HUES48 (cell line): ENCODE results near the gene CTPS1.

Source experiments
- H3K27ac ChIP-seq: one replicate; pipeline ENCODE4 v1.7.0; 2013; ENCODE audit warnings: low read depth, low read length, inconsistent platforms
- H3K27me3 ChIP-seq: 2 replicates; pipeline ENCODE4 v1.6.1; 2013; ENCODE audit warnings: mild to moderate bottlenecking, low read length; ENCODE audit not compliant: control insufficient read depth, insufficient read depth
- H3K36me3 ChIP-seq: 2 replicates; pipeline ENCODE4 v1.6.1; 2013; ENCODE audit warnings: low read length; ENCODE audit not compliant: control insufficient read depth, insufficient read depth
- H3K4me1 ChIP-seq: 2 replicates; pipeline ENCODE4 v1.6.1; 2013; ENCODE audit warnings: mild to moderate bottlenecking, low read length; ENCODE audit not compliant: control insufficient read depth, insufficient read depth
- H3K4me3 ChIP-seq: 2 replicates; pipeline ENCODE4 v1.5.1; 2013; ENCODE audit warnings: mild to moderate bottlenecking, low read depth, low read length
- H3K9ac ChIP-seq: 2 replicates; pipeline ENCODE4 v1.6.1; 2013; ENCODE audit warnings: mild to moderate bottlenecking, low read depth, low read length, moderate library complexity
- H3K9me3 ChIP-seq: 2 replicates; pipeline ENCODE4 v1.6.1; 2013; ENCODE audit warnings: low read length; ENCODE audit not compliant: control insufficient read depth, insufficient read depth

The CTPS1 gene

GRCh38 chr1:41025979-41026819 is 46.7 kb downstream of the CTPS1 start:
- Histone ChIP-seq H3K27me3 (peaks cover 14% of the 10 kb centered on the region; the same call in 1 of the 2 replicates), H3K9me3 (no peaks in the 10 kb centered on the region), H3K9ac (no peak overlapping the region), H3K27ac (no peak overlapping the region), H3K36me3 (peaks cover 18% of the 10 kb centered on the region; the same call in 1 of the 2 replicates), H3K4me3 (no peak overlapping the region), H3K4me1 (peaks cover 4% of the 10 kb centered on the region; the same call in 1 of the 2 replicates)

GRCh38 chr1:41028034-41028642 is 48.6 kb downstream of the CTPS1 start:
- Histone ChIP-seq H3K9ac (no peak overlapping the region), H3K27me3 (peaks cover 8% of the 10 kb centered on the region; the same call in 1 of the 2 replicates), H3K4me1 (peaks cover 4% of the 10 kb centered on the region; the same call in 1 of the 2 replicates), H3K9me3 (no peaks in the 10 kb centered on the region), H3K4me3 (no peak overlapping the region), H3K36me3 (peaks cover 23% of the 10 kb centered on the region), H3K27ac (no peak overlapping the region)

GRCh38 chr1:41030872-41031616 is 51.5 kb downstream of the CTPS1 start:
- Histone ChIP-seq H3K27me3 (no peaks in the 10 kb centered on the region), H3K36me3 (peaks cover 32% of the 10 kb centered on the region), H3K4me3 (no peak overlapping the region), H3K27ac (no peak overlapping the region), H3K4me1 (peaks cover 9% of the 10 kb centered on the region), H3K9ac (no peak overlapping the region), H3K9me3 (no peaks in the 10 kb centered on the region)

GRCh38 chr1:41032147-41032546 is 52.7 kb downstream of the CTPS1 start:
- Histone ChIP-seq H3K9me3 (no peaks in the 10 kb centered on the region), H3K4me1 (peaks cover 9% of the 10 kb centered on the region), H3K4me3 (no peak overlapping the region), H3K27ac (no peak overlapping the region), H3K27me3 (no peaks in the 10 kb centered on the region), H3K36me3 (peaks cover 40% of the 10 kb centered on the region), H3K9ac (no peak overlapping the region)

GRCh38 chr1:41033272-41033671 is 53.8 kb downstream of the CTPS1 start:
- Histone ChIP-seq H3K4me1 (peaks cover 9% of the 10 kb centered on the region), H3K9me3 (no peaks in the 10 kb centered on the region), H3K27ac (no peak overlapping the region), H3K36me3 (peaks cover 36% of the 10 kb centered on the region), H3K27me3 (no peaks in the 10 kb centered on the region), H3K9ac (no peak overlapping the region), H3K4me3 (no peak overlapping the region)

- Histone ChIP-seq H3K27me3 (no peaks in the 10 kb centered on the region), H3K4me1 (peaks cover 4% of the 10 kb centered on the region; the same call in 1 of the 2 replicates), H3K4me3 (no peak overlapping the region), H3K36me3 (peaks cover 24% of the 10 kb centered on the region), H3K9ac (no peak overlapping the region), H3K27ac (no peak overlapping the region), H3K9me3 (no peaks in the 10 kb centered on the region)
Measured at GRCh38 chr1:41037116-41037903, 57.8 kb downstream of the CTPS1 start.

GRCh38 chr1:41038110-41038509 is 58.6 kb downstream of the CTPS1 start:
- Histone ChIP-seq H3K27me3 (no peaks in the 10 kb centered on the region), H3K9ac (no peak overlapping the region), H3K36me3 (peaks cover 22% of the 10 kb centered on the region), H3K9me3 (no peaks in the 10 kb centered on the region), H3K27ac (no peak overlapping the region), H3K4me3 (no peak overlapping the region), H3K4me1 (peaks cover 4% of the 10 kb centered on the region; the same call in 1 of the 2 replicates)

- Histone ChIP-seq H3K4me1 (peaks cover 5% of the 10 kb centered on the region; the same call in 1 of the 2 replicates), H3K9me3 (no peaks in the 10 kb centered on the region), H3K9ac (no peak overlapping the region), H3K27ac (no peak overlapping the region), H3K36me3 (peaks cover 29% of the 10 kb centered on the region), H3K4me3 (no peak overlapping the region), H3K27me3 (no peaks in the 10 kb centered on the region)
Measured at GRCh38 chr1:41041614-41042270, 62.2 kb downstream of the CTPS1 start.

GRCh38 chr1:41044187-41044586 is 64.7 kb downstream of the CTPS1 start:
- H3K4me1 ChIP-seq, result peaks cover 5% of the 10 kb centered on the region; the same call in 1 of the 2 replicates
- H3K36me3 ChIP-seq, result peaks cover 30% of the 10 kb centered on the region
- H3K27me3 ChIP-seq, result no peaks in the 10 kb centered on the region
- no peaks in the 10 kb centered on the region for H3K9me3 ChIP-seq
- no peak overlapping the region for H3K4me3 ChIP-seq
- no peak overlapping the region for H3K9ac ChIP-seq
- H3K27ac ChIP-seq, result no peak overlapping the region

- Histone ChIP-seq H3K27me3 (no peaks in the 10 kb centered on the region), H3K4me1 (peaks cover 5% of the 10 kb centered on the region; the same call in 1 of the 2 replicates), H3K9ac (no peak overlapping the region), H3K4me3 (no peak overlapping the region), H3K36me3 (peaks cover 28% of the 10 kb centered on the region), H3K27ac (no peak overlapping the region), H3K9me3 (no peaks in the 10 kb centered on the region)
Measured at GRCh38 chr1:41045740-41046139, 66.2 kb downstream of the CTPS1 start.
